PC-9 (cell line): ENCODE results near the gene ZDHHC18.

Experiments used
- EZH2 ChIP-seq: fragments of 200-600 bp; sonication (generic); IDR thresholded peaks from 2 replicates; pipeline ENCODE4 v1.8.0; 2017; ENCODE audit warnings: antibody characterized with exemption, low read depth
- TF ChIP-seq, protein P1 (sequence below): fragments of 200-600 bp; sonication (generic); conservative IDR thresholded peaks from 2 replicates; pipeline ENCODE4 v1.6.1; 2017; ENCODE audit warnings: mixed run types, antibody characterized with exemption, mild to moderate bottlenecking, moderate library complexity

DNA sequence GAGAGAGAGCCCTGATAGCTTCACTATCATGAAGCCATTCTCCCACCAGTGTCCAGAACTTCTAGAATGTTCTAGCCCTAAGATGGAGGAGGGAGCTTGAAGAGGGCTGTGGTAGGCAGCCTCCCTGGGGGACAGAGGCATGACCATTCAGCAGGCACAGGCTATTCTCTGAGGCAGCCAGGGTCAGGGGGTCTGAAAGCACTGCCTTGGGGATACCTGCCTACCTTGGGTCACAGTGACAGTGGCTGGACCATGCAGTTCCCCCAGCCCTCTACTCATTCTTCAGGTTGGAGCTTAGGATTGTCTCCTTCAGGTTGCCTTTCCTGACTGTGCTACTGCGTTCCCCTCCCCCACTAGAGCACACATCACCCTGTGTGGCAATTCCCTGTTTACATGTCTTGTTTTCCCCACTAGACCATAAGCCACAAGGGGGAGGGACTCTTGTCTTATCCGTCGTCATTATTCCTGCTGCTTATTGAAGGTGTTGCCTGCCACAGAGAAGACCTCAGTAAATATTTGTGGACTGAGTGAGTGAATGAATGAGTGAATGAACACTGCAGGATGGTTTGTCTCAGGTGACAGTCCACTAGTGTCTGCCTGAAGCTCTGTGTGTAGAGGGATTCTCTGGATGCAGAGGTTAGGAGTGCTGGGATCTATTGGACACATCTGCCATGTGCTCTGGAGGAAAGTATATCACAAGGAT, 5.2 kb downstream of the ZDHHC18 start:
- TF ChIP-seq, protein P1, sequence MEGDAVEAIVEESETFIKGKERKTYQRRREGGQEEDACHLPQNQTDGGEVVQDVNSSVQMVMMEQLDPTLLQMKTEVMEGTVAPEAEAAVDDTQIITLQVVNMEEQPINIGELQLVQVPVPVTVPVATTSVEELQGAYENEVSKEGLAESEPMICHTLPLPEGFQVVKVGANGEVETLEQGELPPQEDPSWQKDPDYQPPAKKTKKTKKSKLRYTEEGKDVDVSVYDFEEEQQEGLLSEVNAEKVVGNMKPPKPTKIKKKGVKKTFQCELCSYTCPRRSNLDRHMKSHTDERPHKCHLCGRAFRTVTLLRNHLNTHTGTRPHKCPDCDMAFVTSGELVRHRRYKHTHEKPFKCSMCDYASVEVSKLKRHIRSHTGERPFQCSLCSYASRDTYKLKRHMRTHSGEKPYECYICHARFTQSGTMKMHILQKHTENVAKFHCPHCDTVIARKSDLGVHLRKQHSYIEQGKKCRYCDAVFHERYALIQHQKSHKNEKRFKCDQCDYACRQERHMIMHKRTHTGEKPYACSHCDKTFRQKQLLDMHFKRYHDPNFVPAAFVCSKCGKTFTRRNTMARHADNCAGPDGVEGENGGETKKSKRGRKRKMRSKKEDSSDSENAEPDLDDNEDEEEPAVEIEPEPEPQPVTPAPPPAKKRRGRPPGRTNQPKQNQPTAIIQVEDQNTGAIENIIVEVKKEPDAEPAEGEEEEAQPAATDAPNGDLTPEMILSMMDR = no peak
- no peak for TF ChIP-seq EZH2
